Measurements from ENCODE around the gene L3MBTL4. TPM values are rescaled to one million over a fixed set of nuclear protein-coding genes. Genes with fewer than 3 reads are reported as not detected.
"Not testable (repeated sequence)": the region's sequence is repeated elsewhere in the genome, so short reads cannot be mapped to it uniquely, and the experiment has no call there.

The L3MBTL4 gene
- total RNA-seq, 2 experiments from 2014 or later = 0.37 to 0.38 TPM

- H3K4me3 Mint-ChIP-seq = peak overlapping the region; percentile 57
- peaks cover 10% of the 10 kb centered on the region for H3K4me1 Mint-ChIP-seq
- no peak for DNase-seq
- no peaks in the 10 kb centered on the region for H3K36me3 Mint-ChIP-seq
- H3K9me3 Mint-ChIP-seq = no peaks in the 10 kb centered on the region
- H3K27me3 Mint-ChIP-seq = peaks cover 35% of the 10 kb centered on the region
- H3K27ac Mint-ChIP-seq = no peak overlapping the region
Measured at GRCh38 chr18:6413579-6414117, 1.1 kb downstream of the L3MBTL4 start.

GRCh38 chr18:6412933-6413472 is 1.7 kb downstream of the L3MBTL4 start:
- peaks cover 35% of the 10 kb centered on the region for H3K27me3 Mint-ChIP-seq
- no peak overlapping the region for H3K27ac Mint-ChIP-seq
- peaks cover 10% of the 10 kb centered on the region for H3K4me1 Mint-ChIP-seq
- H3K4me3 Mint-ChIP-seq = peak overlapping the region; percentile 57
- no peak for DNase-seq
- H3K36me3 Mint-ChIP-seq = no peaks in the 10 kb centered on the region
- H3K9me3 Mint-ChIP-seq = no peaks in the 10 kb centered on the region

GRCh38 chr18:6411382-6411781 is 3.3 kb downstream of the L3MBTL4 start:
- DNase-seq = no peak
- peaks cover 35% of the 10 kb centered on the region for H3K27me3 Mint-ChIP-seq
- H3K9me3 Mint-ChIP-seq = no peaks in the 10 kb centered on the region
- H3K36me3 Mint-ChIP-seq = no peaks in the 10 kb centered on the region
- no peak overlapping the region for H3K27ac Mint-ChIP-seq
- no peak overlapping the region for H3K4me3 Mint-ChIP-seq
- H3K4me1 Mint-ChIP-seq = peaks cover 10% of the 10 kb centered on the region

GRCh38 chr18:6409933-6410332 is 4.8 kb downstream of the L3MBTL4 start:
- H3K4me3 Mint-ChIP-seq = no peak overlapping the region
- H3K4me1 Mint-ChIP-seq = peaks cover 7% of the 10 kb centered on the region
- no peak overlapping the region for H3K27ac Mint-ChIP-seq
- H3K27me3 Mint-ChIP-seq = peaks cover 21% of the 10 kb centered on the region
- no peaks in the 10 kb centered on the region for H3K36me3 Mint-ChIP-seq
- H3K9me3 Mint-ChIP-seq = no peaks in the 10 kb centered on the region
- DNase-seq = no peak

GRCh38 chr18:6408543-6408942 is 6.2 kb downstream of the L3MBTL4 start:
- peaks cover 21% of the 10 kb centered on the region for H3K27me3 Mint-ChIP-seq
- not testable (repeated sequence) for H3K9me3 Mint-ChIP-seq, H3K4me1 Mint-ChIP-seq, H3K36me3 Mint-ChIP-seq, H3K27ac Mint-ChIP-seq, H3K4me3 Mint-ChIP-seq, DNase-seq

- Mint-ChIP-seq H3K27me3 (peaks cover 8% of the 10 kb centered on the region), H3K9me3 (no peaks in the 10 kb centered on the region), H3K27ac (no peak overlapping the region), H3K36me3 (no peaks in the 10 kb centered on the region), H3K4me1 (no peaks in the 10 kb centered on the region), H3K4me3 (no peak overlapping the region)
- no peak for DNase-seq
Measured at GRCh38 chr18:6406910-6407470, 7.7 kb downstream of the L3MBTL4 start.

GRCh38 chr18:6406075-6406909 is 8.4 kb downstream of the L3MBTL4 start:
- Mint-ChIP-seq H3K4me3 (no peak overlapping the region), H3K4me1 (no peaks in the 10 kb centered on the region), H3K9me3 (no peaks in the 10 kb centered on the region), H3K27me3 (peaks cover 5% of the 10 kb centered on the region), H3K27ac (no peak overlapping the region), H3K36me3 (no peaks in the 10 kb centered on the region)
- DNase-seq = no peak

GRCh38 chr18:6405237-6406074 is 9.3 kb downstream of the L3MBTL4 start:
- DNase-seq = no peak
- H3K36me3 Mint-ChIP-seq = no peaks in the 10 kb centered on the region
- H3K27ac Mint-ChIP-seq = no peak overlapping the region
- H3K27me3 Mint-ChIP-seq = peaks cover 4% of the 10 kb centered on the region
- no peak overlapping the region for H3K4me3 Mint-ChIP-seq
- H3K4me1 Mint-ChIP-seq = no peaks in the 10 kb centered on the region
- H3K9me3 Mint-ChIP-seq = no peaks in the 10 kb centered on the region

GRCh38 chr18:6404834-6405233 is 9.9 kb downstream of the L3MBTL4 start:
- H3K36me3 Mint-ChIP-seq = no peaks in the 10 kb centered on the region
- H3K27me3 Mint-ChIP-seq = peaks cover 4% of the 10 kb centered on the region
- H3K4me3 Mint-ChIP-seq = no peak overlapping the region
- no peaks in the 10 kb centered on the region for H3K9me3 Mint-ChIP-seq
- H3K4me1 Mint-ChIP-seq = no peaks in the 10 kb centered on the region
- H3K27ac Mint-ChIP-seq = no peak overlapping the region
- DNase-seq = no peak

GRCh38 chr18:6401687-6402086 is 13.0 kb downstream of the L3MBTL4 start:
- Mint-ChIP-seq H3K27me3 (peaks cover 4% of the 10 kb centered on the region), H3K27ac (no peak overlapping the region), H3K36me3 (no peaks in the 10 kb centered on the region), H3K4me1 (no peaks in the 10 kb centered on the region), H3K9me3 (no peaks in the 10 kb centered on the region), H3K4me3 (no peak overlapping the region)
- DNase-seq = no peak

- H3K9me3 Mint-ChIP-seq = no peaks in the 10 kb centered on the region
- no peak for DNase-seq
- H3K27me3 Mint-ChIP-seq = peaks cover 4% of the 10 kb centered on the region
- H3K4me1 Mint-ChIP-seq = no peaks in the 10 kb centered on the region
- no peak overlapping the region for H3K27ac Mint-ChIP-seq
- H3K4me3 Mint-ChIP-seq = no peak overlapping the region
- H3K36me3 Mint-ChIP-seq = no peaks in the 10 kb centered on the region
Measured at GRCh38 chr18:6399776-6400175, 14.9 kb downstream of the L3MBTL4 start.

- no peaks in the 10 kb centered on the region for H3K27me3 Mint-ChIP-seq
- H3K27ac Mint-ChIP-seq = no peak overlapping the region
- no peak overlapping the region for H3K4me3 Mint-ChIP-seq
- DNase-seq = no peak
- H3K36me3 Mint-ChIP-seq = no peaks in the 10 kb centered on the region
- no peaks in the 10 kb centered on the region for H3K9me3 Mint-ChIP-seq
- H3K4me1 Mint-ChIP-seq = no peaks in the 10 kb centered on the region
Measured at GRCh38 chr18:6397931-6398566, 16.7 kb downstream of the L3MBTL4 start.

GRCh38 chr18:6396847-6397246 is 17.9 kb downstream of the L3MBTL4 start:
- Mint-ChIP-seq H3K4me1 (no peaks in the 10 kb centered on the region), H3K9me3 (peaks cover 5% of the 10 kb centered on the region), H3K36me3 (no peaks in the 10 kb centered on the region), H3K27me3 (no peaks in the 10 kb centered on the region), H3K4me3 (no peak overlapping the region), H3K27ac (no peak overlapping the region)
- DNase-seq = no peak

- Mint-ChIP-seq H3K9me3 (peaks cover 9% of the 10 kb centered on the region), H3K36me3 (no peaks in the 10 kb centered on the region), H3K4me1 (no peaks in the 10 kb centered on the region), H3K27me3 (no peaks in the 10 kb centered on the region), H3K27ac (no peak overlapping the region), H3K4me3 (no peak overlapping the region)
- no peak for DNase-seq
Measured at GRCh38 chr18:6396276-6396675, 18.4 kb downstream of the L3MBTL4 start.

All from activated naive CD8-positive, alpha-beta T cell treated with anti-CD3 and anti-CD28 coated beads for 36 hours (primary cell).